Coronary artery (tissue), 2 donors: ENCODE measurements around the gene NBL1.
A peak's percentile ranks its signal among the peaks of the same experiment; 100 is the strongest.
"Not testable (repeated sequence)": the region's sequence is repeated elsewhere in the genome, so short reads cannot be mapped to it uniquely, and the experiment has no call there.

Experiments used
- DNase-seq: peaks from one replicate; pipeline ENCODE4 v3.0.0-alpha.2; 2017; ENCODE audit warnings: low spot score
- H3K27ac ChIP-seq, 2 donors: fragments of 200-600 bp; sonication (generic); one replicate each; pipeline ENCODE4 v1.5.1; 2016 to 2019
- H3K4me3 ChIP-seq: fragments of 200-600 bp; sonication (generic); 2 replicates; pipeline ENCODE4 v1.5.1; 2016; ENCODE audit warnings: mild to moderate bottlenecking, moderate library complexity
- TF ChIP-seq, protein P1 (sequence below): fragments of 200-600 bp; sonication (generic); IDR thresholded peaks from one replicate; pipeline ENCODE4 v1.5.1; 2019; ENCODE audit warnings: antibody characterized with exemption

NBL1 gene

GRCh38 chr1:19622204-19622603 is 21.9 kb upstream of the NBL1 start:
- TF ChIP-seq, protein P1, sequence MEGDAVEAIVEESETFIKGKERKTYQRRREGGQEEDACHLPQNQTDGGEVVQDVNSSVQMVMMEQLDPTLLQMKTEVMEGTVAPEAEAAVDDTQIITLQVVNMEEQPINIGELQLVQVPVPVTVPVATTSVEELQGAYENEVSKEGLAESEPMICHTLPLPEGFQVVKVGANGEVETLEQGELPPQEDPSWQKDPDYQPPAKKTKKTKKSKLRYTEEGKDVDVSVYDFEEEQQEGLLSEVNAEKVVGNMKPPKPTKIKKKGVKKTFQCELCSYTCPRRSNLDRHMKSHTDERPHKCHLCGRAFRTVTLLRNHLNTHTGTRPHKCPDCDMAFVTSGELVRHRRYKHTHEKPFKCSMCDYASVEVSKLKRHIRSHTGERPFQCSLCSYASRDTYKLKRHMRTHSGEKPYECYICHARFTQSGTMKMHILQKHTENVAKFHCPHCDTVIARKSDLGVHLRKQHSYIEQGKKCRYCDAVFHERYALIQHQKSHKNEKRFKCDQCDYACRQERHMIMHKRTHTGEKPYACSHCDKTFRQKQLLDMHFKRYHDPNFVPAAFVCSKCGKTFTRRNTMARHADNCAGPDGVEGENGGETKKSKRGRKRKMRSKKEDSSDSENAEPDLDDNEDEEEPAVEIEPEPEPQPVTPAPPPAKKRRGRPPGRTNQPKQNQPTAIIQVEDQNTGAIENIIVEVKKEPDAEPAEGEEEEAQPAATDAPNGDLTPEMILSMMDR = no peak
- no peak overlapping the region for H3K4me3 ChIP-seq
- no peak overlapping the region for H3K27ac ChIP-seq

GRCh38 chr1:19623523-19623922 is 20.6 kb upstream of the NBL1 start:
- TF ChIP-seq, protein P1 = no peak
- Histone ChIP-seq H3K4me3 (no peak overlapping the region), H3K27ac (no peak overlapping the region)
- no peak for DNase-seq

More at GRCh38 chr1:19622204-19622603, 21.9 kb upstream of the NBL1 start:
- DNase-seq = no peak

GRCh38 chr1:19625291-19625937 is 18.7 kb upstream of the NBL1 start:
- Histone ChIP-seq H3K4me3 (no peak overlapping the region), H3K27ac (no peak overlapping the region)
- TF ChIP-seq, protein P1 = no peak
- DNase-seq = no peak

DNA sequence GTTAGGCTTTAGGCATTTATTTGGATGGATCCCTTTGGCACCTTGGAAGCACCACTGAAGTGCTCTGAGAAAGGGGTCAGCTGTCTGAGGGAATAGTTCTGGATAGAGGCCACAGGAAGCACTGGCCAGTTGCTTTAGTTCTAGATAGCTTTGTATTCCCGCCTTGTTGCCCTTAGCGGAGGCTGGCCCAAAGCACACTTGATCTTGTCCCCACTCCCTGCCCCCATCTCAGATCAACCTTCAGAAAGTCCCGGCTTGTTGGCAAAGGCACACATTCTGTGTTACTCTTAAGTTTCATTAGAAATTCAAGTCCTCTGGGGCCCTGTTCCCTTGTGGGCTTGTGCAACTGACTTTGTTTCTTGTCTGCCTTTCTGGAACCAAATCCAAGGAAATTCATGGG is 15.2 kb upstream of the NBL1 start:
- TF ChIP-seq, protein P1 = no peak
- H3K27ac ChIP-seq = no peak overlapping the region
- no peak overlapping the region for H3K4me3 ChIP-seq
- peak; percentile 64 for DNase-seq

DNA sequence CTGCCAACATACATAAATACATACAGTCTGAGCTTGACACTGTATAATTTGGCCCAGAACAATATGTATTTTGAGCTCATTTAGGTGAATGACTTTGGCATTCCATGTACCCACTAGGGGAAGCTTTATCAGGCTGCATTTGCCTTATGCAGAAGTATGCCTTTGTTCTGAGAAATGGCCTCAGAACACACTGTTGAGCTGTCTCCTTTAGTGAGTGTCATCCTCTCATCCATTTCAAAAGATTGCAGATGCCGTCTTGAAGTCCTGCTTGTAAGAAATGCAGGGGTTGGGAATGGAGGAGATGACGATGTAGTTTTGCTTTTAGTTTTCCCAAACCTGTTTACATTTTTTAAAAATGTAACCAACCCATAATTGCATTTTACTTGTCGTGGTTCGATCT is 14.8 kb upstream of the NBL1 start:
- H3K27ac ChIP-seq = no peak overlapping the region
- TF ChIP-seq, protein P1 = no peak
- DNase-seq = no peak
- H3K4me3 ChIP-seq = no peak overlapping the region

GRCh38 chr1:19630192-19630591 is 13.9 kb upstream of the NBL1 start:
- not testable (repeated sequence) for H3K27ac ChIP-seq, DNase-seq, H3K4me3 ChIP-seq

- no peak overlapping the region for H3K4me3 ChIP-seq
- DNase-seq = no peak
- TF ChIP-seq, protein P1 = no peak
- H3K27ac ChIP-seq = no peak overlapping the region
Measured at GRCh38 chr1:19630720-19631395, 13.3 kb upstream of the NBL1 start.
